Spleen (tissue), 11 donors: Measurements from ENCODE around the gene DARS2. TPM values are rescaled to one million over a fixed set of nuclear protein-coding genes. Genes with fewer than 3 reads are reported as not detected.

Experiments
- DNase-seq: peaks from one replicate; pipeline ENCODE4 v3.0.0-alpha.2; 2020
- H3K27ac ChIP-seq, 8 donors: fragments of 200-600 bp; sonication (generic) in 7 of 8; 1 replicate in 4 of 8; 2 replicates in 4 of 8; pipeline versions ENCODE4 v1.5.0 to v1.8.0; 2016 to 2021; ENCODE audit warnings: inconsistent platforms in 4 of 8, mild to moderate bottlenecking in 4 of 8, moderate library complexity in 1 of 8
- H3K27me3 ChIP-seq, 7 donors: fragments of 200-600 bp; sonication (generic) in 6 of 7; replicated peaks in 1 of 7; 1 replicate in 4 of 7; 2 replicates in 3 of 7; pipeline versions ENCODE4 v1.5.0 to v1.8.0; 2016 to 2021; ENCODE audit warnings: inconsistent platforms in 3 of 7, mild to moderate bottlenecking in 1 of 7
- H3K36me3 ChIP-seq, 6 donors: fragments of 200-600 bp; sonication (generic) in 5 of 6; 1 replicate in 4 of 6; 2 replicates in 2 of 6; pipeline versions ENCODE4 v1.5.0 to v1.8.0; 2016 to 2021; ENCODE audit warnings: inconsistent platforms in 2 of 6
- H3K4me1 ChIP-seq, 6 donors: fragments of 200-600 bp; sonication (generic) in 5 of 6; 1 replicate in 3 of 6; 2 replicates in 3 of 6; pipeline versions ENCODE4 v1.5.0 to v1.8.0; 2016 to 2021; ENCODE audit warnings: inconsistent platforms in 3 of 6
- H3K4me3 ChIP-seq, 8 donors: fragments of 200-600 bp; sonication (generic) in 7 of 8; 1 replicate in 4 of 8; 2 replicates in 4 of 8; pipeline versions ENCODE4 v1.5.0 to v1.8.0; 2016 to 2021; ENCODE audit warnings: inconsistent platforms in 4 of 8, mild to moderate bottlenecking in 4 of 8, moderate library complexity in 2 of 8
- H3K9me3 ChIP-seq, 8 donors: fragments of 200-600 bp; sonication (generic) in 7 of 8; 1 replicate in 4 of 8; 2 replicates in 4 of 8; pipeline versions ENCODE4 v1.5.0 to v1.8.0; 2016 to 2021; ENCODE audit warnings: inconsistent platforms in 4 of 8
- CTCF ChIP-seq, 11 experiments: fragments of 200-600 bp in 7 of 11; fragments of 450-650 bp in 4 of 11; sonication (generic) in 4 of 11; IDR thresholded peaks in 8 of 11; conservative IDR thresholded peaks in 3 of 11; 1 replicate in 7 of 11; 2 replicates in 4 of 11; pipeline versions ENCODE4 v1.4.0 to v1.8.0; 2016 to 2021; ENCODE audit warnings: antibody characterized with exemption in 11 of 11, inconsistent platforms in 4 of 11, mild to moderate bottlenecking in 1 of 11
- POLR2A ChIP-seq, 3 donors: fragments of 450-650 bp; IDR thresholded peaks; one replicate each; pipeline ENCODE4 v1.5.1; 2017; ENCODE audit warnings: antibody characterized with exemption in 3 of 3, mild to moderate bottlenecking in 1 of 3
- POLR2AphosphoS5 ChIP-seq, 3 donors: sonication (generic); formaldehyde crosslinking; IDR thresholded peaks; one replicate each; pipeline ENCODE4 v1.5.1; 2017; ENCODE audit warnings: antibody characterized with exemption in 3 of 3
- WGBS, 5 donors: extraction: QIAGEN DNeasy Blood & Tissue Kit in 3 of 5; methylation state at CpG; one replicate each; pipeline versions ENCODE4 v1.1.5 to v1.1.7; 2013 to 2018; 5-methylcytosine and 5-hydroxymethylcytosine counted together
- intact Hi-C: fragments of 100-400 bp; cut with DNase I; formaldehyde crosslinking; loops from one replicate; pipeline ENCODE4 v1.15.0; 2023; ENCODE audit warnings: low total_unique reads
- polyA plus RNA-seq, 3 donors: library from polyadenylated mRNA; stranded (reverse); fragments of 200-250 nt; gene quantifications; one replicate each; pipeline ENCODE4 v1.2.1, GENCODE V29; 2013
- total RNA-seq, 7 donors: library from RNA; depleted of rRNA in 3 of 7; stranded (reverse); fragments of >200 nt in 3 of 7; fragmentation: NEBNext Ultra II Directional in 4 of 7; extraction: Animal tissue kit (Norgen Biotek cat#: 25700) in 4 of 7; gene quantifications; one replicate each; pipeline versions ENCODE4 v1.1.0 to v1.2.1, GENCODE V29; 2016 to 2021
- donor health status: healthy with polysubstance abuse.
- donor health status: DM: no; HTN: no; CAD: no; lungs with moderate emphysema.
- donor health status: DM: no; HTN: no; CAD: no.
- donor health status: Bipolar disorder and iron deficiency.
- donor health status: healthy.
- donor health status: DM: no; HTN: no; CAD: no.
- donor health status: DM: yes; HTN: yes; CAD: no.

The DARS2 gene
- total and polyA plus RNA-seq, 10 donors = 4.7 to 23.3 (median 15.7) TPM

GRCh38 chr1:173818459-173818858 lies 6.0 kb upstream of the DARS2 start:
- Histone ChIP-seq H3K36me3 (peaks cover 0 to 32% (median 0%) of the 10 kb centered on the region in 6 donors), H3K4me1 (peaks cover 2 to 33% (median 16%) of the 10 kb centered on the region in 6 donors), H3K27ac (no peak overlapping the region), H3K27me3 (no peaks in the 10 kb centered on the region), H3K4me3 (no peak overlapping the region), H3K9me3 (no peaks in the 10 kb centered on the region)
- DNase-seq = no peak
- 78 to 95% (median 91%) methylated on average over 1 of the region's 1 CpG for WGBS, 5 donors
- intact Hi-C loops = no loop called here
- TF ChIP-seq POLR2A (IDR thresholded peaks at IDR 0.05) (no peak), CTCF (IDR thresholded peaks at IDR 0.05 in 8 of 11, conservative IDR thresholded peaks at IDR 0.05 in 3 of 11) (no peak), POLR2AphosphoS5 (IDR thresholded peaks at IDR 0.05) (no peak)

- intact Hi-C loops = loop anchor here (5.0 kb wide), 1 partner anchor 389 kb away; no protein-coding TSS in a partner anchor
These were observed 2.8 kb upstream of the DARS2 start for GRCh38 chr1:173821680-173822079.

GRCh38 chr1:173823781-173824314 lies 625 bp upstream of the DARS2 start:
- 0 to 1% (median 1%) methylated on average over 25 of the region's 25 CpGs for WGBS, 5 donors

More at GRCh38 chr1:173821680-173822079, 2.8 kb upstream of the DARS2 start:
- H3K9me3 ChIP-seq = no peaks in the 10 kb centered on the region
- TF ChIP-seq POLR2AphosphoS5 (IDR thresholded peaks at IDR 0.05) (no peak), POLR2A (IDR thresholded peaks at IDR 0.05) (no peak), CTCF (IDR thresholded peaks at IDR 0.05 in 8 of 11, conservative IDR thresholded peaks at IDR 0.05 in 3 of 11) (no peak)
- H3K27ac ChIP-seq = no peak overlapping the region
- H3K4me1 ChIP-seq = peaks cover 7 to 56% (median 36%) of the 10 kb centered on the region in 6 donors
- no peaks in the 10 kb centered on the region for H3K27me3 ChIP-seq
- no peak for DNase-seq
- no peak overlapping the region for H3K4me3 ChIP-seq
- peaks cover 0 to 32% (median 0%) of the 10 kb centered on the region in 6 donors for H3K36me3 ChIP-seq
- 92 to 97% (median 97%) methylated on average over 4 of the region's 4 CpGs for WGBS, 5 donors

More at GRCh38 chr1:173823781-173824314, 625 bp upstream of the DARS2 start:
- intact Hi-C loops = loop anchor here (5.0 kb wide), 1 partner anchor 392 kb away; no protein-coding TSS in a partner anchor
- H3K36me3 ChIP-seq = peaks cover 0 to 19% (median 0%) of the 10 kb centered on the region in 6 donors
- H3K27me3 ChIP-seq = no peaks in the 10 kb centered on the region
- DNase-seq = no peak
- peak overlapping the region; percentile 67 to 99 (median 76) for H3K4me3 ChIP-seq
- peak overlapping the region; percentile 92 to 97 (median 94) for H3K27ac ChIP-seq
- no peaks in the 10 kb centered on the region for H3K9me3 ChIP-seq
- H3K4me1 ChIP-seq = peaks cover 11 to 75% (median 48%) of the 10 kb centered on the region in 6 donors
- TF ChIP-seq POLR2A (IDR thresholded peaks at IDR 0.05) (no peak), CTCF (IDR thresholded peaks at IDR 0.05 in 8 of 11, conservative IDR thresholded peaks at IDR 0.05 in 3 of 11) (no peak), POLR2AphosphoS5 (IDR thresholded peaks at IDR 0.05) (no peak)
